H1 (cell line): ENCODE measurements around the gene CSNK1D. TPM values are rescaled to one million over a fixed set of nuclear protein-coding genes. Genes with fewer than 3 reads are reported as not detected.

Source experiments
- CTCF ChIA-PET: fragments of 300-600 bp; sonication (Branson Sonifier 250); formaldehyde crosslinking; loops from one replicate; lab custom pipeline; 2021; ENCODE audit not compliant: partially characterized antibody; lab: Charles Lee
- POLR2A ChIA-PET: fragments of 300-600 bp; sonication (Branson Sonifier 250); formaldehyde crosslinking; loops from one replicate; lab custom pipeline; 2021; ENCODE audit warnings: inconsistent platforms; ENCODE audit not compliant: partially characterized antibody; lab: Charles Lee
- DNase-seq, 2 experiments: peaks; one replicate each; pipeline versions ENCODE4 v3.0.0 to v3.0.0-alpha.2; 2010 to 2022; ENCODE audit warnings: low spot score in 2 of 2, low read depth in 1 of 2, mixed read lengths in 1 of 2
- FAIRE-seq: peaks from 2 replicates; lab custom pipeline; 2011; peaks lifted over from hg19 to GRCh38; lab: Jason Lieb, UNC
- H2AFZ ChIP-seq: 2 replicates; pipeline ENCODE4 v1.8.1; 2012; ENCODE audit warnings: low read length, inconsistent platforms
- H2AK5ac ChIP-seq: 2 replicates; pipeline ENCODE4 v1.6.1; 2013; ENCODE audit warnings: low read depth, low read length
- H2BK120ac ChIP-seq: replicated peaks from 2 replicates; pipeline ENCODE3; 2013; ENCODE audit warnings: low read depth, low read length, inconsistent platforms
- H2BK12ac ChIP-seq: 2 replicates; pipeline ENCODE4 v1.6.1; 2013; ENCODE audit warnings: low read depth, low read length
- H2BK15ac ChIP-seq: 2 replicates; pipeline ENCODE4 v1.6.1; 2013; ENCODE audit warnings: low read length
- H2BK20ac ChIP-seq: 2 replicates; pipeline ENCODE4 v1.6.1; 2013; ENCODE audit warnings: low read length
- H2BK5ac ChIP-seq: 2 replicates; pipeline ENCODE4 v1.6.1; 2013; ENCODE audit warnings: low read depth, low read length
- H3K14ac ChIP-seq: 2 replicates; pipeline ENCODE4 v1.6.1; 2013; ENCODE audit warnings: inconsistent platforms; ENCODE audit not compliant: insufficient read length
- H3K18ac ChIP-seq: 2 replicates; pipeline ENCODE4 v1.6.1; 2013; ENCODE audit warnings: low read length; ENCODE audit errors: extremely low read depth
- H3K23ac ChIP-seq: 2 replicates; pipeline ENCODE4 v1.6.1; 2013; ENCODE audit warnings: inconsistent platforms; ENCODE audit not compliant: insufficient read length
- H3K23me2 ChIP-seq: 2 replicates; pipeline ENCODE4 v1.6.1; 2013; ENCODE audit warnings: low read depth, low read length
- H3K27ac ChIP-seq: 2 replicates; pipeline ENCODE4 v1.6.1; 2011; ENCODE audit warnings: low read depth, low read length, inconsistent platforms
- H3K27me3 ChIP-seq, 4 experiments: replicated peaks in 1 of 4; 1 replicate in 1 of 4; 2 replicates in 3 of 4; pipeline versions ENCODE4 v1.6.1 to v1.8.1; 2011 to 2013; ENCODE audit warnings: low read length in 3 of 4, mild to moderate bottlenecking in 3 of 4, inconsistent platforms in 2 of 4, mixed read lengths in 2 of 4, moderate library complexity in 1 of 4; ENCODE audit not compliant: control insufficient read depth in 3 of 4, insufficient read depth in 3 of 4; ENCODE audit errors: extremely low read depth in 1 of 4
- H3K36me3 ChIP-seq, 4 experiments: 2 replicates each; pipeline versions ENCODE4 v1.6.1 to v1.8.1; 2011 to 2013; ENCODE audit warnings: mild to moderate bottlenecking in 4 of 4, low read length in 3 of 4, moderate library complexity in 2 of 4, control low read depth in 1 of 4, inconsistent platforms in 1 of 4; ENCODE audit not compliant: insufficient read depth in 4 of 4, control insufficient read depth in 2 of 4
- H3K4ac ChIP-seq: replicated peaks from 2 replicates; pipeline ENCODE3; 2013; ENCODE audit warnings: low read length, low read depth, mixed read lengths, inconsistent platforms; ENCODE audit not compliant: insufficient read length
- H3K4me1 ChIP-seq, 4 experiments: replicated peaks in 1 of 4; 1 replicate in 1 of 4; 2 replicates in 3 of 4; pipeline versions ENCODE4 v1.6.1 to v1.8.1; 2011 to 2013; ENCODE audit warnings: low read length in 3 of 4, inconsistent platforms in 2 of 4, mixed read lengths in 1 of 4; ENCODE audit not compliant: insufficient read depth in 4 of 4, control insufficient read depth in 3 of 4
- H3K4me2 ChIP-seq, 2 experiments: 2 replicates each; pipeline versions ENCODE4 v1.6.1 to v1.8.1; 2011 to 2013; ENCODE audit warnings: low read depth in 2 of 2, low read length in 2 of 2, control low read depth in 1 of 2, inconsistent platforms in 1 of 2, mild to moderate bottlenecking in 1 of 2; ENCODE audit not compliant: insufficient read depth in 1 of 2
- H3K4me3 ChIP-seq, 4 experiments: fragments of 200-600, 300-600 bp in 1 of 4; sonication (generic), shearing (Covaris generic), sonication (Bioruptor Twin) in 1 of 4; 2 replicates each; pipeline versions ENCODE4 v1.5.1 to v1.8.1; 2011 to 2016; ENCODE audit warnings: low read length in 4 of 4, low read depth in 3 of 4, control low read depth in 2 of 4, inconsistent platforms in 2 of 4, mild to moderate bottlenecking in 2 of 4, mixed read lengths in 1 of 4, moderate library complexity in 1 of 4; ENCODE audit not compliant: insufficient read depth in 2 of 4; ENCODE audit errors: extremely low read depth in 1 of 4
- H3K56ac ChIP-seq: replicated peaks from 2 replicates; pipeline ENCODE3; 2013; ENCODE audit warnings: low read depth, mild to moderate bottlenecking, mixed read lengths, low read length, inconsistent platforms; ENCODE audit not compliant: insufficient read length
- H3K79me1 ChIP-seq: 2 replicates; pipeline ENCODE4 v1.6.1; 2013; ENCODE audit warnings: low read depth, low read length, control low read depth
- H3K79me2 ChIP-seq, 2 experiments: 2 replicates each; pipeline versions ENCODE4 v1.6.1 to v1.8.1; 2012 to 2013; ENCODE audit warnings: low read length in 2 of 2, mild to moderate bottlenecking in 2 of 2, inconsistent platforms in 1 of 2; ENCODE audit not compliant: insufficient read depth in 2 of 2, control insufficient read depth in 1 of 2
- H3K9ac ChIP-seq, 4 experiments: replicated peaks in 1 of 4; 1 replicate in 1 of 4; 2 replicates in 3 of 4; pipeline versions ENCODE4 v1.6.1 to v1.8.1; 2011 to 2013; ENCODE audit warnings: low read depth in 3 of 4, low read length in 3 of 4, control low read depth in 2 of 4, mild to moderate bottlenecking in 2 of 4, moderate library complexity in 2 of 4, inconsistent platforms in 1 of 4; ENCODE audit errors: extremely low read depth in 1 of 4
- H3K9me3 ChIP-seq, 2 experiments: 2 replicates each; pipeline versions ENCODE4 v1.6.1 to v1.8.1; 2012 to 2013; ENCODE audit warnings: mild to moderate bottlenecking in 2 of 2, moderate library complexity in 2 of 2, control low read depth in 1 of 2, inconsistent platforms in 1 of 2, low read depth in 1 of 2, low read length in 1 of 2, mixed read lengths in 1 of 2; ENCODE audit not compliant: insufficient read depth in 2 of 2
- H4K20me1 ChIP-seq, 2 experiments: replicated peaks in 1 of 2; 2 replicates each; pipeline versions ENCODE3 to v1.8.1; 2011 to 2013; ENCODE audit warnings: inconsistent platforms in 2 of 2, low read length in 2 of 2, mild to moderate bottlenecking in 1 of 2; ENCODE audit not compliant: insufficient read depth in 2 of 2, control insufficient read depth in 1 of 2
- H4K5ac ChIP-seq: 2 replicates; pipeline ENCODE4 v1.6.1; 2013; ENCODE audit warnings: low read length, low read depth, mixed read lengths, inconsistent platforms; ENCODE audit not compliant: insufficient read length
- H4K8ac ChIP-seq: 2 replicates; pipeline ENCODE4 v1.8.0; 2013; ENCODE audit warnings: mild to moderate bottlenecking, moderate library complexity, low read length, inconsistent platforms; ENCODE audit not compliant: insufficient read depth; ENCODE audit errors: extremely low read depth
- H4K91ac ChIP-seq: replicated peaks from 2 replicates; pipeline ENCODE3; 2013; ENCODE audit warnings: low read length, mixed read lengths, inconsistent platforms; ENCODE audit not compliant: insufficient read length
- ATF3 ChIP-seq: IDR thresholded peaks from 2 replicates; pipeline ENCODE4 v1.6.1; 2011; ENCODE audit warnings: low read depth, mild to moderate bottlenecking, low read length; ENCODE audit not compliant: insufficient read depth
- BRCA1 ChIP-seq: IDR thresholded peaks from 2 replicates; pipeline ENCODE4 v1.6.1; 2012; ENCODE audit warnings: low read depth, low read length, improper control_type of control experiment
- CTBP2 ChIP-seq: IDR thresholded peaks from 2 replicates; pipeline ENCODE4 v1.7.0; 2011; ENCODE audit warnings: borderline replicate concordance, mild to moderate bottlenecking, moderate library complexity, mixed read lengths, low read length; ENCODE audit not compliant: insufficient read depth, insufficient read length
- HDAC2 ChIP-seq, 2 experiments: fragments of 300-600 bp in 1 of 2; sonication (generic) in 1 of 2; IDR thresholded peaks; 2 replicates each; pipeline ENCODE4 v1.6.1; 2011 to 2012; ENCODE audit warnings: low read depth in 2 of 2, low read length in 2 of 2, mild to moderate bottlenecking in 2 of 2, moderate library complexity in 2 of 2, borderline replicate concordance in 1 of 2, inconsistent platforms in 1 of 2
- JUN ChIP-seq: IDR thresholded peaks from 2 replicates; pipeline ENCODE4 v1.6.1; 2011; ENCODE audit warnings: low read depth, mild to moderate bottlenecking, improper control_type of control experiment, low read length
- KDM4A ChIP-seq: IDR thresholded peaks from one replicate; pipeline ENCODE4 v1.7.1; 2012; ENCODE audit warnings: low read depth, mild to moderate bottlenecking, moderate library complexity, low read length, inconsistent platforms; ENCODE audit not compliant: severe bottlenecking
- POU5F1 ChIP-seq: IDR thresholded peaks from 2 replicates; pipeline ENCODE4 v1.6.1; 2011; ENCODE audit warnings: low read depth, mild to moderate bottlenecking, low read length, moderate library complexity
- RFX5 ChIP-seq: IDR thresholded peaks from 2 replicates; pipeline ENCODE4 v1.6.1; 2011; ENCODE audit warnings: low read depth, low read length, improper control_type of control experiment, borderline replicate concordance
- SAP30 ChIP-seq: fragments of 300-600 bp; sonication (generic); IDR thresholded peaks from 2 replicates; pipeline ENCODE4 v1.7.1; 2012; ENCODE audit warnings: low read length, moderate library complexity, mild to moderate bottlenecking, inconsistent platforms; ENCODE audit not compliant: insufficient read depth, insufficient replicate concordance
- SIN3A ChIP-seq, 2 experiments: IDR thresholded peaks in 1 of 2; conservative IDR thresholded peaks in 1 of 2; 2 replicates each; pipeline ENCODE4 v1.6.1; 2011 to 2012; ENCODE audit warnings: low read length in 2 of 2, improper control_type of control experiment in 1 of 2, low read depth in 1 of 2, mild to moderate bottlenecking in 1 of 2
- SIX5 ChIP-seq: IDR thresholded peaks from 2 replicates; pipeline ENCODE4 v1.6.1; 2011; ENCODE audit warnings: mild to moderate bottlenecking, low read depth, low read length
- SRF ChIP-seq: IDR thresholded peaks from 2 replicates; pipeline ENCODE4 v1.6.1; 2011; ENCODE audit warnings: mild to moderate bottlenecking, low read depth, low read length, moderate library complexity
- WGBS, 2 experiments: shearing (Covaris generic) in 1 of 2; methylation state at CpG; one replicate each; pipeline versions ENCODE4 v1.1.6 to v1.1.7; 2013 to 2015; ENCODE audit warnings: low lambda C conversion rate in 2 of 2, mixed read lengths in 2 of 2, inconsistent platforms in 1 of 2, low coverage in 1 of 2, missing lambda C conversion rate in 1 of 2; ENCODE audit not compliant: insufficient replicate concordance in 2 of 2, insufficient coverage in 1 of 2, insufficient read length in 1 of 2; ENCODE audit errors: extremely low coverage in 1 of 2, missing lambda C conversion rate in 1 of 2; 5-methylcytosine and 5-hydroxymethylcytosine counted together
- polyA plus RNA-seq, 7 experiments: library from polyadenylated mRNA; depleted of rRNA in 3 of 7; stranded (reverse) in 5 of 7; unstranded in 2 of 7; fragments of >200 nt in 5 of 7; fragments of 200-250 nt in 2 of 7; gene quantifications; 1 replicate in 5 of 7; 2 replicates in 1 of 7; 4 replicates in 1 of 7; pipeline versions ENCODE4 v1.2.1 to v1.2.3, GENCODE V29; 2011 to 2013; ENCODE audit warnings: missing spikeins in 2 of 7, mixed read lengths in 2 of 7
- total RNA-seq: library from RNA; stranded (reverse); fragmentation: NEBNext Ultra II Directional; extraction: Animal tissue kit (Norgen Biotek cat#: 25700); gene quantifications from 2 replicates; pipeline ENCODE4 v1.2.1, GENCODE V29; 2021

The CSNK1D gene
- total and polyA plus RNA-seq, 2 of the 8 experiments (the other 6 are each of a cell fraction or from before 2014, with no cell fraction given), result 73.5 to 103 TPM

DNA sequence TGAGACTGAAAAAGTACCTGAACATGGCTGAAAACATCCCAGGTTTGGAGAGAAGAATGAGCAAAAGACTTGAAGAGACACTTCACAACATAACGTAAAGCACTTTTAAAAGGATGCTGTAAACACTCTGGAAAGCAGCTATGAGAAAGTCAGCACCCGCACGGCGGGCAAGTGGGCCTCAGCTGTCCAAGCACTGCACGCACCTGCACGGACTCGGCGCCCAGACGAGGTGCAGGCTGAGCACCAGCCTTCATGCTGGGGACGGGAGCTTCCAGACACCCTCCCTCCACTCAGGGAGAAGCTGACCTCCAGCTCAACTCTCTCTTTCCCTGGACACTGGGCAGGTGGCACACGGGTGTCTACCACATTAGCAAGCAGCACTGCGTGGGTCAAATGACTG is 74.0 kb downstream of the CSNK1D start:
- peaks cover 0 to 5% (median 2%) of the 10 kb centered on the region in 4 experiments; a peak in 3 of 8 replicates for H3K36me3 ChIP-seq
- no peak overlapping the region for H2AK5ac ChIP-seq
- H3K27ac ChIP-seq, result no peak overlapping the region
- H2BK20ac ChIP-seq, result no peak overlapping the region
- H4K20me1 ChIP-seq, result peaks cover 4 to 11% of the 10 kb centered on the region in 2 experiments
- no peak overlapping the region for H4K8ac ChIP-seq
- no peak for FAIRE-seq
- H2AFZ ChIP-seq, result no peak overlapping the region
- no peak overlapping the region for H2BK5ac ChIP-seq
- H3K4ac ChIP-seq, result no peak overlapping the region
- H3K9ac ChIP-seq, result no peak overlapping the region
- no peak overlapping the region for H3K14ac ChIP-seq
- H3K56ac ChIP-seq, result no peak overlapping the region
- H4K5ac ChIP-seq, result no peak overlapping the region
- H3K27me3 ChIP-seq, result no peaks in the 10 kb centered on the region
- POLR2A ChIA-PET, result interaction anchor here (0.5 kb wide), 1 partner anchor 11 kb away, joined by 3 read pairs; no protein-coding TSS in a partner anchor
- CTCF ChIA-PET, result interaction anchor here (1.4 kb wide), 1 partner anchor 8 kb away, joined by 3 read pairs; no protein-coding TSS in a partner anchor
- no peak overlapping the region for H3K4me2 ChIP-seq
- no peak overlapping the region for H2BK120ac ChIP-seq
- no peak overlapping the region for H2BK15ac ChIP-seq
- no peaks in the 10 kb centered on the region for H3K4me1 ChIP-seq
- H3K23me2 ChIP-seq, result no peaks in the 10 kb centered on the region
- H3K18ac ChIP-seq, result no peak overlapping the region
- H4K91ac ChIP-seq, result no peak overlapping the region
- 88% methylated on average over 12 of the region's 12 CpGs; no CpG with 5 or more reads in 1 of the 2 experiments for WGBS, 2 experiments
- no peak overlapping the region for H3K23ac ChIP-seq
- no peaks in the 10 kb centered on the region; the same call in 1 of the 2 replicates for H3K79me1 ChIP-seq
- no peak overlapping the region for H2BK12ac ChIP-seq
- H3K79me2 ChIP-seq, result no peaks in the 10 kb centered on the region
- no peak for DNase-seq
- H3K4me3 ChIP-seq, result no peak overlapping the region
- H3K9me3 ChIP-seq, result no peaks in the 10 kb centered on the region
- TF ChIP-seq POU5F1 (no peak), KDM4A (no peak), BRCA1 (no peak), RFX5 (no peak), SRF (no peak), JUN (no peak), HDAC2 (IDR thresholded peaks at IDR 0.05; ENCODE audit: borderline replicate concordance in 1 of 2, low read depth in 2 of 2, low read length in 2 of 2) (no peak), SIX5 (no peak), SAP30 (no peak), ATF3 (no peak), SIN3A (conservative IDR thresholded peaks at IDR 0.05 in 1 of 2, IDR thresholded peaks at IDR 0.05 in 1 of 2; ENCODE audit: low read depth in 1 of 2, low read length in 2 of 2) (no peak), CTBP2 (no peak)
